Spleen (tissue), 11 donors: Measurements from ENCODE around the gene FABP3. TPM values are rescaled to one million over a fixed set of nuclear protein-coding genes. Genes with fewer than 3 reads are reported as not detected.

Experiments used
- DNase-seq: peaks from one replicate; pipeline ENCODE4 v3.0.0-alpha.2; 2020
- H3K27ac ChIP-seq, 8 donors: fragments of 200-600 bp; sonication (generic) in 7 of 8; 1 replicate in 4 of 8; 2 replicates in 4 of 8; pipeline versions ENCODE4 v1.5.0 to v1.8.0; 2016 to 2021; ENCODE audit warnings: inconsistent platforms in 4 of 8, mild to moderate bottlenecking in 4 of 8, moderate library complexity in 1 of 8
- H3K27me3 ChIP-seq, 7 donors: fragments of 200-600 bp; sonication (generic) in 6 of 7; replicated peaks in 1 of 7; 1 replicate in 4 of 7; 2 replicates in 3 of 7; pipeline versions ENCODE4 v1.5.0 to v1.8.0; 2016 to 2021; ENCODE audit warnings: inconsistent platforms in 3 of 7, mild to moderate bottlenecking in 1 of 7
- H3K36me3 ChIP-seq, 6 donors: fragments of 200-600 bp; sonication (generic) in 5 of 6; 1 replicate in 4 of 6; 2 replicates in 2 of 6; pipeline versions ENCODE4 v1.5.0 to v1.8.0; 2016 to 2021; ENCODE audit warnings: inconsistent platforms in 2 of 6
- H3K4me1 ChIP-seq, 6 donors: fragments of 200-600 bp; sonication (generic) in 5 of 6; 1 replicate in 3 of 6; 2 replicates in 3 of 6; pipeline versions ENCODE4 v1.5.0 to v1.8.0; 2016 to 2021; ENCODE audit warnings: inconsistent platforms in 3 of 6
- H3K4me3 ChIP-seq, 8 donors: fragments of 200-600 bp; sonication (generic) in 7 of 8; 1 replicate in 4 of 8; 2 replicates in 4 of 8; pipeline versions ENCODE4 v1.5.0 to v1.8.0; 2016 to 2021; ENCODE audit warnings: inconsistent platforms in 4 of 8, mild to moderate bottlenecking in 4 of 8, moderate library complexity in 2 of 8
- H3K9me3 ChIP-seq, 8 donors: fragments of 200-600 bp; sonication (generic) in 7 of 8; 1 replicate in 4 of 8; 2 replicates in 4 of 8; pipeline versions ENCODE4 v1.5.0 to v1.8.0; 2016 to 2021; ENCODE audit warnings: inconsistent platforms in 4 of 8
- CTCF ChIP-seq, 11 experiments: fragments of 200-600 bp in 7 of 11; fragments of 450-650 bp in 4 of 11; sonication (generic) in 4 of 11; IDR thresholded peaks in 8 of 11; conservative IDR thresholded peaks in 3 of 11; 1 replicate in 7 of 11; 2 replicates in 4 of 11; pipeline versions ENCODE4 v1.4.0 to v1.8.0; 2016 to 2021; ENCODE audit warnings: antibody characterized with exemption in 11 of 11, inconsistent platforms in 4 of 11, mild to moderate bottlenecking in 1 of 11
- POLR2A ChIP-seq, 3 donors: fragments of 450-650 bp; IDR thresholded peaks; one replicate each; pipeline ENCODE4 v1.5.1; 2017; ENCODE audit warnings: antibody characterized with exemption in 3 of 3, mild to moderate bottlenecking in 1 of 3
- POLR2AphosphoS5 ChIP-seq, 3 donors: sonication (generic); formaldehyde crosslinking; IDR thresholded peaks; one replicate each; pipeline ENCODE4 v1.5.1; 2017; ENCODE audit warnings: antibody characterized with exemption in 3 of 3
- WGBS, 5 donors: extraction: QIAGEN DNeasy Blood & Tissue Kit in 3 of 5; methylation state at CpG; one replicate each; pipeline versions ENCODE4 v1.1.5 to v1.1.7; 2013 to 2018; 5-methylcytosine and 5-hydroxymethylcytosine counted together
- intact Hi-C: fragments of 100-400 bp; cut with DNase I; formaldehyde crosslinking; loops from one replicate; pipeline ENCODE4 v1.15.0; 2023; ENCODE audit warnings: low total_unique reads
- polyA plus RNA-seq, 3 donors: library from polyadenylated mRNA; stranded (reverse); fragments of 200-250 nt; gene quantifications; one replicate each; pipeline ENCODE4 v1.2.1, GENCODE V29; 2013
- total RNA-seq, 7 donors: library from RNA; depleted of rRNA in 3 of 7; stranded (reverse); fragments of >200 nt in 3 of 7; fragmentation: NEBNext Ultra II Directional in 4 of 7; extraction: Animal tissue kit (Norgen Biotek cat#: 25700) in 4 of 7; gene quantifications; one replicate each; pipeline versions ENCODE4 v1.1.0 to v1.2.1, GENCODE V29; 2016 to 2021
- donor health status: healthy with polysubstance abuse.
- donor health status: DM: no; HTN: no; CAD: no; lungs with moderate emphysema.
- donor health status: DM: no; HTN: no; CAD: no.
- donor health status: Bipolar disorder and iron deficiency.
- donor health status: healthy.
- donor health status: DM: no; HTN: no; CAD: no.
- donor health status: DM: yes; HTN: yes; CAD: no.

Gene FABP3
- total and polyA plus RNA-seq, 10 donors: 4.1 to 57.1 (median 23.4) TPM

- Histone ChIP-seq H3K36me3 (no peaks in the 10 kb centered on the region), H3K27ac (no peak overlapping the region), H3K4me1 (peaks cover 4 to 22% (median 16%) of the 10 kb centered on the region in 6 donors), H3K9me3 (no peaks in the 10 kb centered on the region), H3K4me3 (no peak overlapping the region), H3K27me3 (peaks cover 0 to 18% (median 0%) of the 10 kb centered on the region in 7 donors)
- TF ChIP-seq POLR2AphosphoS5 (IDR thresholded peaks at IDR 0.05): no peak
- TF ChIP-seq CTCF (IDR thresholded peaks at IDR 0.05 in 8 of 11, conservative IDR thresholded peaks at IDR 0.05 in 3 of 11): no peak
- TF ChIP-seq POLR2A (IDR thresholded peaks at IDR 0.05): no peak
- intact Hi-C loops: no loop called here
- no peak for DNase-seq
- 85 to 96% (median 92%) methylated on average over 3 of the region's 3 CpGs for WGBS, 5 donors
Observed at GRCh38 chr1:31377364-31377863, 4.5 kb upstream of the FABP3 start.

DNA sequence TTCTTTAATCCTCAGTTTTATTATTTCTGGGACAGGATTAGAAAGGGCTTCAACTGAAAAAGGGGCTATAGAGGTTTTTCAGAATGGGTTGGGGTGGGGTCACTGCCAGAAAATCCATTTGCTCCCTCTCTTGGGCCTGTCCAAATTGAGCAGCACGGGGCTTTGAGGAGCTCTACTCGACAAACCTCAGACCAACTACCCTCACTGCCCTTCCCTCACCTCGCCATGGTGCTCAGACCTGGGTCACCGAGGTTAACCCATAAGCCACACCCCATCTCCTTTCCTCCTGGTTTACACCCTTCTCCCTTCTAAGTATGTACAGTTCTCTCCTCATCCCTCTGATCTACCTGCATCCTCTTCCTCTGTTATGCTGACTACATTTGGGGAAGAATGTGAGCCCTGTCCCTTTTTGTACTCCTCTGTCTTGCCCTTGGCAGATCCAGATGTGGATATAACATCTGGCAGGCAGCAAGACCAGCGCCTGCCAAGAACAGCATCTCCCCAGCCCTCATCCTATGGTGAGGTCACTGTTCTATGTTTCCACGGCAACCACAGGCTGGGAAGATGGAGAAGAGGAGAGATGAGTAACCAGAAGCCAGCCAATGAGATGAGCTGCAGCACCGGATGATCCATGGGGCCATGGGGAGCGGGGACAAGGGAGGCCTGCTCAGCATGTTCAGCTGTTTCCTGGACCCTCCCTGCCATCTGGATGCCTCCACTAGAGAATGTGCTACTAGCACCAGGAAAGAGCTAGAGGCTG is 3.7 kb upstream of the FABP3 start:
- TF ChIP-seq POLR2AphosphoS5 (IDR thresholded peaks at IDR 0.05): no peak
- no peak for TF ChIP-seq POLR2A (IDR thresholded peaks at IDR 0.05)
- no peak for TF ChIP-seq CTCF (IDR thresholded peaks at IDR 0.05 in 8 of 11, conservative IDR thresholded peaks at IDR 0.05 in 3 of 11)
- Histone ChIP-seq H3K27ac (no peak overlapping the region), H3K4me1 (peaks cover 4 to 31% (median 23%) of the 10 kb centered on the region in 6 donors), H3K36me3 (no peaks in the 10 kb centered on the region), H3K27me3 (peaks cover 0 to 18% (median 0%) of the 10 kb centered on the region in 7 donors), H3K4me3 (no peak overlapping the region), H3K9me3 (no peaks in the 10 kb centered on the region)
- intact Hi-C loops: no loop called here
- no peak for DNase-seq
- 79 to 84% (median 80%) methylated on average over 8 of the region's 8 CpGs for WGBS, 5 donors

- no peak overlapping the region for H3K4me3 ChIP-seq
- H3K4me1 ChIP-seq: peaks cover 4 to 40% (median 25%) of the 10 kb centered on the region in 6 donors
- no peaks in the 10 kb centered on the region for H3K9me3 ChIP-seq
- no peaks in the 10 kb centered on the region for H3K36me3 ChIP-seq
- peaks cover 0 to 18% (median 0%) of the 10 kb centered on the region in 7 donors for H3K27me3 ChIP-seq
- DNase-seq: no peak
- TF ChIP-seq POLR2A (IDR thresholded peaks at IDR 0.05) (no peak), POLR2AphosphoS5 (IDR thresholded peaks at IDR 0.05) (no peak), CTCF (IDR thresholded peaks at IDR 0.05 in 8 of 11, conservative IDR thresholded peaks at IDR 0.05 in 3 of 11) (no peak)
- no peak overlapping the region for H3K27ac ChIP-seq
- WGBS, 5 donors: 87 to 97% (median 91%) methylated on average over 6 to 7 of the region's 7 CpGs
- intact Hi-C loops: no loop called here
Observed at GRCh38 chr1:31374511-31375196, 1.8 kb upstream of the FABP3 start.
